ENCODE measurements around the gene CEP83. TPM values are rescaled to one million over a fixed set of nuclear protein-coding genes. Genes with fewer than 3 reads are reported as not detected.
"Not testable (repeated sequence)": the region's sequence is repeated elsewhere in the genome, so short reads cannot be mapped to it uniquely, and the experiment has no call there.

The CEP83 gene
- total RNA-seq, 1 donor from 2014 or later = 28.7 TPM

GRCh38 chr12:94390130-94390485 lies 69.6 kb downstream of the CEP83 start:
- Mint-ChIP-seq H3K27me3 (ENCODE audit: low read depth) (no peaks in the 10 kb centered on the region), H3K27ac (ENCODE audit: unreplicated experiment) (no peak overlapping the region), H3K9me3 (peaks cover 21% of the 10 kb centered on the region), H3K4me3 (no peak overlapping the region), H3K4me1 (no peaks in the 10 kb centered on the region), H3K36me3 (ENCODE audit: low read depth) (peaks cover 53% of the 10 kb centered on the region)
- no peak for DNase-seq (ENCODE audit: low read depth, low spot score)
- no peak for TF ChIP-seq CTCF (conservative IDR thresholded peaks at IDR 0.05)

- H3K36me3 Mint-ChIP-seq (ENCODE audit: low read depth) = peaks cover 56% of the 10 kb centered on the region
- not testable (repeated sequence) for H3K4me1 Mint-ChIP-seq; H3K27me3 Mint-ChIP-seq (ENCODE audit: low read depth); H3K27ac Mint-ChIP-seq (ENCODE audit: unreplicated experiment); H3K4me3 Mint-ChIP-seq; DNase-seq (ENCODE audit: low read depth, low spot score)
- H3K9me3 Mint-ChIP-seq = peaks cover 24% of the 10 kb centered on the region
Observed at GRCh38 chr12:94389482-94390129, 70.1 kb downstream of the CEP83 start.

- Mint-ChIP-seq H3K36me3 (ENCODE audit: low read depth) (peaks cover 43% of the 10 kb centered on the region), H3K9me3 (peaks cover 20% of the 10 kb centered on the region), H3K4me1 (no peaks in the 10 kb centered on the region), H3K4me3 (no peak overlapping the region), H3K27me3 (ENCODE audit: low read depth) (no peaks in the 10 kb centered on the region), H3K27ac (ENCODE audit: unreplicated experiment) (no peak overlapping the region)
- no peak for DNase-seq (ENCODE audit: low read depth, low spot score)
- no peak for TF ChIP-seq CTCF (conservative IDR thresholded peaks at IDR 0.05)
Observed at GRCh38 chr12:94386422-94386821, 73.2 kb downstream of the CEP83 start.

- Mint-ChIP-seq H3K27ac (ENCODE audit: unreplicated experiment) (no peak overlapping the region), H3K4me1 (peaks cover 18% of the 10 kb centered on the region), H3K27me3 (ENCODE audit: low read depth) (no peaks in the 10 kb centered on the region), H3K36me3 (ENCODE audit: low read depth) (peaks cover 34% of the 10 kb centered on the region), H3K9me3 (peaks cover 16% of the 10 kb centered on the region), H3K4me3 (no peak overlapping the region)
- DNase-seq (ENCODE audit: low read depth, low spot score) = no peak
- TF ChIP-seq CTCF (conservative IDR thresholded peaks at IDR 0.05) = no peak
Observed at GRCh38 chr12:94384030-94384429, 75.6 kb downstream of the CEP83 start.

- Mint-ChIP-seq H3K36me3 (ENCODE audit: low read depth) (peaks cover 22% of the 10 kb centered on the region), H3K9me3 (peaks cover 12% of the 10 kb centered on the region), H3K27ac (ENCODE audit: unreplicated experiment) (no peak overlapping the region), H3K4me3 (no peak overlapping the region), H3K27me3 (ENCODE audit: low read depth) (no peaks in the 10 kb centered on the region), H3K4me1 (peaks cover 18% of the 10 kb centered on the region)
- no peak for DNase-seq (ENCODE audit: low read depth, low spot score)
- TF ChIP-seq CTCF (conservative IDR thresholded peaks at IDR 0.05) = no peak
Observed at GRCh38 chr12:94380507-94380906, 79.2 kb downstream of the CEP83 start.

- no peak overlapping the region for H3K4me3 Mint-ChIP-seq
- H3K4me1 Mint-ChIP-seq = peaks cover 18% of the 10 kb centered on the region
Observed at GRCh38 chr12:94379479-94380113, 80.1 kb downstream of the CEP83 start.

More at GRCh38 chr12:94379479-94380113, 80.1 kb downstream of the CEP83 start:
- Mint-ChIP-seq H3K27me3 (ENCODE audit: low read depth) (no peaks in the 10 kb centered on the region), H3K27ac (ENCODE audit: unreplicated experiment) (no peak overlapping the region), H3K36me3 (ENCODE audit: low read depth) (peaks cover 13% of the 10 kb centered on the region), H3K9me3 (peaks cover 6% of the 10 kb centered on the region)
- no peak for TF ChIP-seq CTCF (conservative IDR thresholded peaks at IDR 0.05)
- no peak for DNase-seq (ENCODE audit: low read depth, low spot score)

Data from neural crest cell (in vitro differentiated cells).